Body of pancreas (tissue), 4 donors: Measurements from ENCODE around the gene PNMT. TPM values are rescaled to one million over a fixed set of nuclear protein-coding genes. Genes with fewer than 3 reads are reported as not detected.
"Not testable (repeated sequence)": the region's sequence is repeated elsewhere in the genome, so short reads cannot be mapped to it uniquely, and the experiment has no call there.

Experiments used
- ATAC-seq: fragments of 150-250 bp; one replicate; pipeline ENCODE4 v1.9.1; 2016
- DNase-seq, 4 donors: peaks; one replicate each; pipeline ENCODE4 v3.0.0-alpha.2; 2019
- H3K27ac ChIP-seq, 4 donors: fragments of 200-600 bp; sonication (generic); 1 replicate in 3 of 4; 2 replicates in 1 of 4; pipeline versions ENCODE4 v1.5.1 to v1.6.1; 2016 to 2019; ENCODE audit warnings: mild to moderate bottlenecking in 1 of 4, mixed read lengths in 1 of 4, moderate library complexity in 1 of 4
- H3K27me3 ChIP-seq, 2 donors: fragments of 200-600 bp; sonication (generic); one replicate each; pipeline ENCODE4 v1.6.0; 2016; ENCODE audit warnings: mild to moderate bottlenecking in 1 of 2
- H3K36me3 ChIP-seq, 2 donors: fragments of 200-600 bp; sonication (generic); replicated peaks in 1 of 2; 2 replicates each; pipeline ENCODE4 v1.5.1; 2016; ENCODE audit warnings: low read depth in 2 of 2; ENCODE audit not compliant: insufficient read depth in 1 of 2
- H3K4me1 ChIP-seq: fragments of 200-600 bp; sonication (generic); one replicate; pipeline ENCODE4 v1.6.0; 2016
- H3K4me3 ChIP-seq, 2 donors: fragments of 200-600 bp; sonication (generic); 1 replicate in 1 of 2; 2 replicates in 1 of 2; pipeline ENCODE4 v1.5.1; 2016 to 2019
- H3K9me3 ChIP-seq, 3 donors: fragments of 200-600 bp; sonication (generic); 1 replicate in 2 of 3; 2 replicates in 1 of 3; pipeline ENCODE4 v1.5.1; 2016
- CTCF ChIP-seq, 7 experiments: fragments of 450-650 bp in 4 of 7; fragments of 200-600 bp in 3 of 7; sonication (generic) in 3 of 7; IDR thresholded peaks; one replicate each; pipeline ENCODE4 v1.5.1; 2016 to 2019; ENCODE audit warnings: antibody characterized with exemption in 7 of 7
- POLR2A ChIP-seq, 3 donors: fragments of 450-650 bp; IDR thresholded peaks; one replicate each; pipeline ENCODE4 v1.6.1; 2016; ENCODE audit warnings: antibody characterized with exemption in 3 of 3, mild to moderate bottlenecking in 2 of 3
- WGBS, 2 donors: methylation state at CpG; one replicate each; pipeline ENCODE4 v1.1.5; 2017; 5-methylcytosine and 5-hydroxymethylcytosine counted together
- intact Hi-C: fragments of 100-400 bp; cut with DNase I; formaldehyde crosslinking; loops from one replicate; pipeline ENCODE4 v1.15.1; 2023
- total RNA-seq, 2 donors: library from RNA; depleted of rRNA; stranded (reverse); fragments of >200 nt; gene quantifications; one replicate each; pipeline ENCODE4 v1.1.0, GENCODE V29; 2016

PNMT gene
- total RNA-seq, 2 donors from 2014 or later = 1.3 to 2.6 TPM

GRCh38 chr17:39709998-39710964, 42.0 kb downstream of the PNMT start:
- DNase-seq (no peak), ATAC-seq (no peak)
- TF ChIP-seq CTCF (IDR thresholded peaks at IDR 0.05) = no peak
- TF ChIP-seq POLR2A (IDR thresholded peaks at IDR 0.05) = no peak
- H3K4me3 ChIP-seq = no peak overlapping the region
- H3K9me3 ChIP-seq = no peaks in the 10 kb centered on the region
- intact Hi-C loops = no loop called here
- no peaks in the 10 kb centered on the region for H3K27me3 ChIP-seq
- peaks cover 0 to 9% of the 10 kb centered on the region in 2 donors for H3K36me3 ChIP-seq
- H3K4me1 ChIP-seq = peaks cover 32% of the 10 kb centered on the region
- 86 to 92% methylated on average over 13 to 20 of the region's 20 CpGs for WGBS, 2 donors
- H3K27ac ChIP-seq = no peak overlapping the region

DNA sequence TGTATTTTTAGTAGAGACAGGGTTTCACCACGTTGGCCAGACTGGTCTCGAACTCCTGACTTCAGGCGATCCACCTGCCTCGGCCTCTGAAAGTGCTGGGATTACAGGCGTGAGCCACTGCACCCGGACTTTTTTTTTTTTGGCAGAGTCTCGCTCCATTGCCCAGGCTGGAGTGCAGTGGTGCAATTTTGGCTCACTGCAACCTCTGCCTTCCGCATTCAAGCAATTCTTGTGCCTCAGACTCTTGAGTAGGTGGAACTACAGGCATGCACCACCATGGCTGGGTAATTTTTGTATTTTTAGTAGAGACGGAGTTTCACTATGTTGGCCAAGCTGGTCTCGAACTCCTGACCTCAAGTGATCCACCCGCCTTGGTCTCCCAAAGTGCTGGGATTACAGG, 42.8 kb downstream of the PNMT start:
- H3K36me3 ChIP-seq = peaks cover 0 to 11% of the 10 kb centered on the region in 2 donors
- DNase-seq = not testable (repeated sequence)

DNA sequence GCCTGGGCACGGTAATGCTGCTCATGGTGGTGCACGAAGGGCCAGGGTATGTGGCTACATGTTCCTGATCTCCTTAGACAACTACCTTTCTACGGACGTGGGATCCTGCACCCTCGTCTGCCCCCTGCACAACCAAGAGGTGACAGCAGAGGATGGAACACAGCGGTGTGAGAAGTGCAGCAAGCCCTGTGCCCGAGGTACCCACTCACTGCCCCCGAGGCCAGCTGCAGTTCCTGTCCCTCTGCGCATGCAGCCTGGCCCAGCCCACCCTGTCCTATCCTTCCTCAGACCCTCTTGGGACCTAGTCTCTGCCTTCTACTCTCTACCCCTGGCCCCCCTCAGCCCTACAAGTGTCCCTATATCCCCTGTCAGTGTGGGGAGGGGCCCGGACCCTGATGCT, 43.6 kb downstream of the PNMT start:
- WGBS, 2 donors = 86 to 89% methylated on average over 10 of the region's 10 CpGs
- DNase-seq = no peak
- Histone ChIP-seq H3K36me3 (peaks cover 0 to 11% of the 10 kb centered on the region in 2 donors), H3K27me3 (no peaks in the 10 kb centered on the region), H3K4me3 (no peak overlapping the region), H3K4me1 (peaks cover 28% of the 10 kb centered on the region), H3K27ac (no peak overlapping the region), H3K9me3 (no peaks in the 10 kb centered on the region)
- ATAC-seq = no peak
- intact Hi-C loops = no loop called here
- TF ChIP-seq CTCF (IDR thresholded peaks at IDR 0.05) = no peak
- TF ChIP-seq POLR2A (IDR thresholded peaks at IDR 0.05) = no peak

More for the DNA sequence above, 42.8 kb downstream of the PNMT start:
- H3K27ac ChIP-seq, intact Hi-C loops, H3K27me3 ChIP-seq, H3K4me3 ChIP-seq, H3K9me3 ChIP-seq, ATAC-seq: not testable (repeated sequence)
- H3K4me1 ChIP-seq = peaks cover 28% of the 10 kb centered on the region
- 87 to 90% methylated on average over 11 of the region's 11 CpGs for WGBS, 2 donors

- H3K36me3 ChIP-seq = peaks cover 0 to 11% of the 10 kb centered on the region in 2 donors
- H3K9me3 ChIP-seq = no peaks in the 10 kb centered on the region
- TF ChIP-seq CTCF (IDR thresholded peaks at IDR 0.05) = no peak
- no peak for TF ChIP-seq POLR2A (IDR thresholded peaks at IDR 0.05)
- H3K27me3 ChIP-seq = no peaks in the 10 kb centered on the region
- peaks cover 15% of the 10 kb centered on the region for H3K4me1 ChIP-seq
- ATAC-seq = no peak
- H3K4me3 ChIP-seq = no peak overlapping the region
- intact Hi-C loops = no loop called here
- no peak for DNase-seq
- no peak overlapping the region for H3K27ac ChIP-seq
- WGBS, 2 donors = 91 to 94% methylated on average over 4 of the region's 4 CpGs
Observed at GRCh38 chr17:39714234-39714633, 46.0 kb downstream of the PNMT start.

GRCh38 chr17:39715375-39716072, 47.3 kb downstream of the PNMT start:
- TF ChIP-seq CTCF (IDR thresholded peaks at IDR 0.05) = no peak
- no peak for TF ChIP-seq POLR2A (IDR thresholded peaks at IDR 0.05)
- 88 to 92% methylated on average over 11 to 18 of the region's 18 CpGs for WGBS, 2 donors
- H3K36me3 ChIP-seq = peaks cover 0 to 11% of the 10 kb centered on the region in 2 donors
- no peak for ATAC-seq
- no peaks in the 10 kb centered on the region for H3K9me3 ChIP-seq
- peaks cover 15% of the 10 kb centered on the region for H3K4me1 ChIP-seq
- H3K27me3 ChIP-seq = no peaks in the 10 kb centered on the region
- H3K4me3 ChIP-seq = no peak overlapping the region
- intact Hi-C loops = no loop called here
- DNase-seq = no peak
- H3K27ac ChIP-seq = peak overlapping the region in 2 of 4 donors; percentile 31 to 39
